Omental fat pad (tissue), 4 donors: ENCODE measurements around the gene HM13. TPM values are rescaled to one million over a fixed set of nuclear protein-coding genes. Genes with fewer than 3 reads are reported as not detected.
"Not testable (repeated sequence)": the region's sequence is repeated elsewhere in the genome, so short reads cannot be mapped to it uniquely, and the experiment has no call there.

Source experiments
- ATAC-seq: fragments of 150-250 bp; one replicate; pipeline ENCODE4 v1.9.1; 2016; ENCODE audit warnings: mild to moderate bottlenecking, moderate library complexity; ENCODE audit not compliant: low FRiP score
- DNase-seq: peaks from one replicate; pipeline ENCODE4 v3.0.0-alpha.2; 2019; ENCODE audit warnings: low spot score
- total RNA-seq, 4 donors: library from RNA; depleted of rRNA; stranded (reverse); fragments of >200 nt; gene quantifications; one replicate each; pipeline ENCODE4 v1.1.0, GENCODE V29; 2016
- TF ChIP-seq, protein P1 (sequence below), 3 donors: fragments of 450-650 bp; IDR thresholded peaks; one replicate each; pipeline ENCODE4 v1.5.1; 2016 to 2017; ENCODE audit warnings: antibody characterized with exemption in 3 of 3, mild to moderate bottlenecking in 3 of 3, moderate library complexity in 2 of 3

Gene HM13
- total RNA-seq, 4 donors from 2014 or later = 59.7 to 113 (median 83.4) TPM

DNA sequence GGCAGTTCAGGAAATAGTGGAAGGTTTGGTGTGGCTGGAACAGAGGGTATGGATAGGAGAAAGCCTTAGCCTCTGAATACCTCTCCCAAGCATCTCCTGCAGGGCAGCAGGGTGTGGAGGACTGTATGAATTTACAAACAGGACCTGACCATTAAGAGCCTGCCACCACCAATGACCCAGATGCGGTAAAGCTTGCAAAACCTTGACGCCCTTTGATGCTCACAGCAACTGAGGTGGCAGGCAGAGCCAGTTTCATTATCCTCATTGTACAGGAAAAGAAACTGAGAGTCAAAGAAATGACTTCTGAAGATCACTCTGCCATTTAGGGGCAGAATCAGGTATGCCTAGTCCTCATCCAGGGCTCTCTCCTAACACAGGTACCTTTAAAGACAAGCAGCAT, 2.4 kb downstream of the HM13 start:
- ATAC-seq = no peak
- TF ChIP-seq, protein P1, sequence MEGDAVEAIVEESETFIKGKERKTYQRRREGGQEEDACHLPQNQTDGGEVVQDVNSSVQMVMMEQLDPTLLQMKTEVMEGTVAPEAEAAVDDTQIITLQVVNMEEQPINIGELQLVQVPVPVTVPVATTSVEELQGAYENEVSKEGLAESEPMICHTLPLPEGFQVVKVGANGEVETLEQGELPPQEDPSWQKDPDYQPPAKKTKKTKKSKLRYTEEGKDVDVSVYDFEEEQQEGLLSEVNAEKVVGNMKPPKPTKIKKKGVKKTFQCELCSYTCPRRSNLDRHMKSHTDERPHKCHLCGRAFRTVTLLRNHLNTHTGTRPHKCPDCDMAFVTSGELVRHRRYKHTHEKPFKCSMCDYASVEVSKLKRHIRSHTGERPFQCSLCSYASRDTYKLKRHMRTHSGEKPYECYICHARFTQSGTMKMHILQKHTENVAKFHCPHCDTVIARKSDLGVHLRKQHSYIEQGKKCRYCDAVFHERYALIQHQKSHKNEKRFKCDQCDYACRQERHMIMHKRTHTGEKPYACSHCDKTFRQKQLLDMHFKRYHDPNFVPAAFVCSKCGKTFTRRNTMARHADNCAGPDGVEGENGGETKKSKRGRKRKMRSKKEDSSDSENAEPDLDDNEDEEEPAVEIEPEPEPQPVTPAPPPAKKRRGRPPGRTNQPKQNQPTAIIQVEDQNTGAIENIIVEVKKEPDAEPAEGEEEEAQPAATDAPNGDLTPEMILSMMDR (IDR thresholded peaks at IDR 0.05) = no peak
- DNase-seq = no peak

DNA sequence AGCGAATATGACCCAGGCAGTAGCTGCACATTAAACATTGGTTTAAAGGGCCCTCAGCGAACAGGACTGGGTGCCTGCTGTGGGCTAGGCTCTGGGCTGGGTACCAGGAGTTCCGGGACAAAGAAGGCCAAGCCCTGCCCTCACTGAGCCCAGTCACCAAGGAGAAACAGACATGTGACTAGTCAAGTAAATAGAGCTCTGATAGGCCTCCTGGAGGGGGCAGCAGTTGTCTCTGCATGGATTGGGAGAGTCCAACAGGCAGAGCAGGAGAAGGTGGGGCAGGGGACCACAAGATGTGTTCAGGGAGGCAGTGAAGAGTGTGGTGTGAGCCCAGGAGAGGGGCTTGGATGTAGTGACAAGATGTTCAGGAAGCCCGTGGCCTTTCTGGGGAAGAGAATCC, 3.1 kb downstream of the HM13 start:
- TF ChIP-seq, protein P1 (IDR thresholded peaks at IDR 0.05) = no peak
- DNase-seq (no peak), ATAC-seq (no peak)

DNA sequence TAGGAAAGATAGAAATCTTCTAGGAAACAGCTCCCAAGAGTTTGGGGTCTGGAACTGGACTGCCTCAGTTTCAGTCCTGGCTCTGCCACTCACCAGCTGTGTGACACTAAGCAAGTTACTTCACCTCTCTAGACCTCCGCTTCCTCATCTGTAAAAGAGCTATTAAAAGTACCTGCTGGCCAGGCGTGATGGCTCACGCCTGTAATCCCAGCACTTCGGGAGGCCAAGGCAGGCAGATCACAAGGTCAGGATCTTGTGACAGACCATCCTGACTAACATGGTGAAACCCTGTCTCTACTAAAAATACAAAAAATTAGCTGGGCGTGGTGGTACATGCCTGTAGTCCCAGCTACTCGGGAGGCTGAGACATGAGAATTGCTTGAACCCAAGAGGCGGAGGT, 7.0 kb downstream of the HM13 start:
- not testable (repeated sequence) for DNase-seq, ATAC-seq

DNA sequence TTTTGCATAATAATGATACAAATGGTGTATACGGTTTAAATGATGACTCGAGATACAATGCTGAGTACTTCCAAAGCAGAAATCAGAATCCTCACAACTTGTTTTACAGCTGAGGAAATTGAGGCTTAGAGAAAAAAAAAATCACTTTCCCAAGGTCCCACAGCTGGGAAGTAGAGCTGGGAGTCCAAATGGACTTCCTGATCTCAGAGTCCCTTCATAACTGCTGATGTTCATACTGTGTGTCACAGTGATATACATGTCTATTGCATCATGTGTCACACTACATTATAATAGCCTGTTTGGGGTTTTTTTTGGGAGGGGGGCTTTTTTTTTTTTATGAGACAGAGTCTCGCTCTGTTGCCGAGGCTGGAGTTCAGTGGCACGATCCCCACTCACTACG, 8.5 kb downstream of the HM13 start:
- TF ChIP-seq, protein P1 (IDR thresholded peaks at IDR 0.05) = no peak
- ATAC-seq (no peak), DNase-seq (no peak)

DNA sequence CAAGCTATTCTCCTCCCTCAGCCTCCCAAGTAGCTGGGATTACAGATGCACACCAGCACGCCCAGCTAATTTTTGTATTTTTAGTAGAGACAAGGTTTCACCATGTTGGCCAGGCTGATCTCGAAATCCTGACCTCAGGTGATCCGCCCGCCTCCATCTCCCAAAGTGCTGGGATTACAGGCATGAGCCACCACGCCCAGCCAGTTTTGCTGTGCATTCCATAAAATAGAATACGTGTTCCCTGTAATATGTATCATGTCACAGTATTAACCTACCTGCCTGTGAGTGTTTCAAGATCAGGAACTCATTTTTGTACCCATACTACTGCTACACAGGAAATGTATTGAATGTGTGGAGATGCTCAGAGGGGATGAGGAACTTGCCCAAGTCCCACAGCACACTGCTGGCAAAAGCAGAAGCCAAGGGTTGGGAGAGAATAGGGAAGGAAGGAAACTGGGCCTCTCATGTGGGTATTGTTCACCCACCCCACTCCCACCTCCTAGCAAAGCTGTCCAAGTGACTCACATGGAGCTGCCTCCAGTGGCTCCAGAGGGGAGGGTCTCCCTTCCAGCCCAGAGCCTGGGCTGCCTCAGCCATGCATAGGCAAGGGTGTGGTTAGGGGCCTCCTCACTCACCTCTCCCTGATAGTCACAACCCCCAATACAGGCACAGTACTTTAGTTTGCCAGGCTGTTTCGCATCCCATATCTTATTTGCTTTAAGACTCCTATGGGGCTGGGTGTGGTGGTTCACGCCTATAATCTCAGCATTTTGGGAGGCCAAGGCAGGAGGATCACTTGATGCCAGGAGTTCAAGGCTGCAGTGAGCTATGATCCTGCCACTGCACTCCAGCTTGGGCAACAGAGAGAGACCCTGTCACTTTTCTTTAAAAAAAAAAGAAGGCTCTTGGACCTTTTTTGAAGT, 9.4 kb downstream of the HM13 start:
- DNase-seq (no peak), ATAC-seq (peak; percentile 48)
- TF ChIP-seq, protein P1 (IDR thresholded peaks at IDR 0.05) = no peak

DNA sequence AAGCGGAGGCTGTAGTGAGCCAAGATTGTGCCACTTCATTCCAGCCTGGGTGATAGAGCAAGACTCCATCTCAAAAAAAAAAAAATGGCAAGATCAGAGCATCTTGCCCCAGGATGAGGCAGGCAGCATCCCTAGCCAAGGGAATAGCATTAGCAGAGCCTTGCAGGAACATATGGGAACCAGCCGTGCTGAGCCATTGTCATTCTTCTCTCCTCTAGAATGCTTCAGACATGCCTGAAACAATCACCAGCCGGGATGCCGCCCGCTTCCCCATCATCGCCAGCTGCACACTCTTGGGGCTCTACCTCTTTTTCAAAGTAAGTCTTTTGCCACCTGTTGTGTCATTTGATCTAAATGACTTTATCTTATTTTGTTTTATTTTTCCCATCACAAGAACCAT, 13.0 kb downstream of the HM13 start:
- TF ChIP-seq, protein P1 (IDR thresholded peaks at IDR 0.05) = no peak
- DNase-seq (no peak), ATAC-seq (no peak)

DNA sequence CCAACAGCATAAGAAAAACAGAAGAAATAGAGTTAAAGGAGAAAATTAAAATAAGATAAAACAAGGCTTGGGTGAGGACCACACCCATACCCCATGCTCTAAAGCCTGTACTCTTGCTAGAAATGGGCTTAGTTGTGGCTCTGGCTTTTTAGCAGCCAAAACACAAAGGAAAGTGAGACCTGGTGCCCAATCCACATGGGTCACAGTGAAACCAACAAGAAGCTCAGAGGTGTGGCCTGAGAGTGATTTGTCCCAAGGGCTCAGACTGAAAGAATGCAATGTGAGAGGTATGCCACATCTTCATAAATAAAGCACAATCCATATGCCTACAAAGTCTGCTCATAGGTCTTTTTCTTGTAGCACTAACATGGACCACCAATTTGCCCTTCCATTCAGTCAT, 21.1 kb downstream of the HM13 start:
- DNase-seq (no peak), ATAC-seq (no peak)
- TF ChIP-seq, protein P1 (IDR thresholded peaks at IDR 0.05) = no peak
